ENCODE data around the gene UTY. TPM values are rescaled to one million over a fixed set of nuclear protein-coding genes. Genes with fewer than 3 reads are reported as not detected.

Gene UTY
- total and polyA plus RNA-seq, 2 experiments from 2014 or later, result 15.7 to 36.3 TPM

DNA sequence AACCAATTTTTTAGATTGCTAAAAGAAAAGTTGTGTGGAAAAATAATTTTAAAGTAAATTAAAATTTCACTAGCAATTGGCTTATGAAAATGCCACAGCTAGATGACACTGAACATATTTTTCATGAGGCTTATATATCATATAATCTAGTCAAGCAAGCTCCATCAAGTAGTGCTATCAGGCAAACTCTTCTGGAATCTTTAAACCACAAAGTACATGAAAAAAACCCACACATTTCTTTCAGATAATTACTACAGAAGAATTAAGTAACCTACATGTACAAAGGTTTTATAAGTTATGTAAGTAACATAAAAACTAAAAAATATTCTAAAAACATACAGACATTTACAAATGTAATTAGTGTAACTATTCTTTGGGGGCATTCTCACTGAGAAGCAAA, 229.4 kb downstream of the UTY start:
- Mint-ChIP-seq H3K4me1 (no peaks in the 10 kb centered on the region), H3K27ac (no peak overlapping the region), H3K9me3 (no peaks in the 10 kb centered on the region), H3K36me3 (ENCODE audit: low read depth) (peaks cover 24% of the 10 kb centered on the region), H3K27me3 (ENCODE audit: insufficient read depth, low read depth, poor library complexity) (peaks cover 2% of the 10 kb centered on the region), H3K4me3 (no peak overlapping the region)
- no peak overlapping the region for H3K4me3 ChIP-seq
- H3K4me2 ChIP-seq, result no peak overlapping the region
- H3K9me2 ChIP-seq (ENCODE audit: insufficient read depth), result no peaks in the 10 kb centered on the region
- no peaks in the 10 kb centered on the region for H3K36me3 ChIP-seq (ENCODE audit: insufficient read depth)
- H3F3A ChIP-seq (replicated peaks; ENCODE audit: low read depth), result no peaks in the 10 kb centered on the region
- DNase-seq (ENCODE audit: low spot score), result no peak
- no peaks in the 10 kb centered on the region for H3K79me2 ChIP-seq (replicated peaks; ENCODE audit: insufficient read depth)
- no peak for ATAC-seq
- no peaks in the 10 kb centered on the region for H4K20me1 ChIP-seq (replicated peaks; ENCODE audit: insufficient read depth)
- no peaks in the 10 kb centered on the region for H3K27me3 ChIP-seq (ENCODE audit: insufficient read depth)
- H2AFZ ChIP-seq, result no peak overlapping the region
- H3K27ac ChIP-seq (ENCODE audit: low read depth), result no peak overlapping the region; the same call in 1 of the 2 replicates
- TF ChIP-seq EZH2 (IDR thresholded peaks at IDR 0.05; ENCODE audit: low read depth, unreplicated experiment) (no peak), JUNB (IDR thresholded peaks at IDR 0.05; ENCODE audit: unreplicated experiment) (no peak), CREB1 (CRISPR knock-in tag; IDR thresholded peaks at IDR 0.05; ENCODE audit: low read depth) (no peak), STAT1 (IDR thresholded peaks at IDR 0.05; ENCODE audit: unreplicated experiment) (no peak), CTCF (conservative IDR thresholded peaks at IDR 0.05; ENCODE audit: low read depth in 2 of 2) (no peak), POLR2AphosphoS5 (IDR thresholded peaks at IDR 0.05; ENCODE audit: low read depth) (no peak), ZNF114 (CRISPR knock-in tag; IDR thresholded peaks at IDR 0.05) (no peak), ZNF462 (CRISPR knock-in tag; IDR thresholded peaks at IDR 0.05) (no peak), EZH2phosphoT487 (IDR thresholded peaks at IDR 0.05; ENCODE audit: unreplicated experiment) (no peak), NANOG (IDR thresholded peaks at IDR 0.05; ENCODE audit: borderline replicate concordance) (no peak), ZNF331 (CRISPR knock-in tag; IDR thresholded peaks at IDR 0.05; ENCODE audit: low read depth) (no peak)
- TF ChIP-seq, protein P1, sequence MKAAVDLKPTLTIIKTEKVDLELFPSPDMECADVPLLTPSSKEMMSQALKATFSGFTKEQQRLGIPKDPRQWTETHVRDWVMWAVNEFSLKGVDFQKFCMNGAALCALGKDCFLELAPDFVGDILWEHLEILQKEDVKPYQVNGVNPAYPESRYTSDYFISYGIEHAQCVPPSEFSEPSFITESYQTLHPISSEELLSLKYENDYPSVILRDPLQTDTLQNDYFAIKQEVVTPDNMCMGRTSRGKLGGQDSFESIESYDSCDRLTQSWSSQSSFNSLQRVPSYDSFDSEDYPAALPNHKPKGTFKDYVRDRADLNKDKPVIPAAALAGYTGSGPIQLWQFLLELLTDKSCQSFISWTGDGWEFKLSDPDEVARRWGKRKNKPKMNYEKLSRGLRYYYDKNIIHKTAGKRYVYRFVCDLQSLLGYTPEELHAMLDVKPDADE (IDR thresholded peaks at IDR 0.05), result no peak
- TF ChIP-seq, protein P2, sequence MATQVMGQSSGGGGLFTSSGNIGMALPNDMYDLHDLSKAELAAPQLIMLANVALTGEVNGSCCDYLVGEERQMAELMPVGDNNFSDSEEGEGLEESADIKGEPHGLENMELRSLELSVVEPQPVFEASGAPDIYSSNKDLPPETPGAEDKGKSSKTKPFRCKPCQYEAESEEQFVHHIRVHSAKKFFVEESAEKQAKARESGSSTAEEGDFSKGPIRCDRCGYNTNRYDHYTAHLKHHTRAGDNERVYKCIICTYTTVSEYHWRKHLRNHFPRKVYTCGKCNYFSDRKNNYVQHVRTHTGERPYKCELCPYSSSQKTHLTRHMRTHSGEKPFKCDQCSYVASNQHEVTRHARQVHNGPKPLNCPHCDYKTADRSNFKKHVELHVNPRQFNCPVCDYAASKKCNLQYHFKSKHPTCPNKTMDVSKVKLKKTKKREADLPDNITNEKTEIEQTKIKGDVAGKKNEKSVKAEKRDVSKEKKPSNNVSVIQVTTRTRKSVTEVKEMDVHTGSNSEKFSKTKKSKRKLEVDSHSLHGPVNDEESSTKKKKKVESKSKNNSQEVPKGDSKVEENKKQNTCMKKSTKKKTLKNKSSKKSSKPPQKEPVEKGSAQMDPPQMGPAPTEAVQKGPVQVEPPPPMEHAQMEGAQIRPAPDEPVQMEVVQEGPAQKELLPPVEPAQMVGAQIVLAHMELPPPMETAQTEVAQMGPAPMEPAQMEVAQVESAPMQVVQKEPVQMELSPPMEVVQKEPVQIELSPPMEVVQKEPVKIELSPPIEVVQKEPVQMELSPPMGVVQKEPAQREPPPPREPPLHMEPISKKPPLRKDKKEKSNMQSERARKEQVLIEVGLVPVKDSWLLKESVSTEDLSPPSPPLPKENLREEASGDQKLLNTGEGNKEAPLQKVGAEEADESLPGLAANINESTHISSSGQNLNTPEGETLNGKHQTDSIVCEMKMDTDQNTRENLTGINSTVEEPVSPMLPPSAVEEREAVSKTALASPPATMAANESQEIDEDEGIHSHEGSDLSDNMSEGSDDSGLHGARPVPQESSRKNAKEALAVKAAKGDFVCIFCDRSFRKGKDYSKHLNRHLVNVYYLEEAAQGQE (IDR thresholded peaks at IDR 0.05; ENCODE audit: unreplicated experiment), result no peak
- no peaks in the 10 kb centered on the region for H3K4me1 ChIP-seq (ENCODE audit: insufficient read depth)

All from GM23338 (cell line).